Right cardiac atrium (tissue), 5 donors: ENCODE results near the gene SOCS7. TPM values are rescaled to one million over a fixed set of nuclear protein-coding genes. Genes with fewer than 3 reads are reported as not detected.

Experiments used
- ATAC-seq, 2 donors: fragments of 200-7000 bp; cut with Tn5 transposase; one replicate each; pipeline versions ENCODE4 v1.8.0 to v1.9.1; 2020; ENCODE audit warnings: moderate library complexity in 2 of 2, mild to moderate bottlenecking in 1 of 2
- DNase-seq, 3 donors: peaks; one replicate each; pipeline ENCODE4 v3.0.0-alpha.2; 2020
- H3K27ac ChIP-seq: one replicate; pipeline ENCODE4 v1.5.1; 2013; ENCODE audit warnings: mild to moderate bottlenecking, low read length, control low read depth, moderate library complexity
- H3K27me3 ChIP-seq: one replicate; pipeline ENCODE4 v1.6.1; 2013; ENCODE audit not compliant: control insufficient read depth, insufficient read depth
- H3K4me1 ChIP-seq: one replicate; pipeline ENCODE4 v1.6.1; 2013; ENCODE audit warnings: low read length; ENCODE audit not compliant: control insufficient read depth, insufficient read depth
- H3K4me3 ChIP-seq: one replicate; pipeline ENCODE4 v1.5.1; 2013; ENCODE audit warnings: low read length, control low read depth
- H3K9me3 ChIP-seq: one replicate; pipeline ENCODE4 v1.6.1; 2013; ENCODE audit warnings: low read length; ENCODE audit not compliant: control insufficient read depth
- WGBS: extraction: QIAGEN DNeasy Blood & Tissue Kit; methylation state at CpG from one replicate; pipeline ENCODE4 v1.1.7; 2013; 5-methylcytosine and 5-hydroxymethylcytosine counted together
- intact Hi-C, 4 donors: fragments of 100-400 bp; cut with DNase I; formaldehyde crosslinking; loops; one replicate each; pipeline versions ENCODE4 v1.11.0 to v1.14.0; 2022 to 2023
- long read RNA-seq, 4 donors: library from polyadenylated mRNA; unstranded; transcript quantifications; one replicate each; pipeline ENCODE4 v2.0.0, GENCODE V29; 2020 to 2021
- polyA plus RNA-seq: library from polyadenylated mRNA; stranded (reverse); fragments of 200-250 nt; gene quantifications from one replicate; pipeline ENCODE4 v1.2.3, GENCODE V29; 2013
- total RNA-seq, 4 donors: library from RNA; stranded (reverse); fragmentation: NEBNext Ultra II Directional; extraction: Animal tissue kit (Norgen Biotek cat#: 25700); gene quantifications; one replicate each; pipeline ENCODE4 v1.2.1, GENCODE V29; 2021
- donor health status: healthy with polysubstance abuse.
- donor health status: DM: no; HTN: yes; CAD: no.
- donor health status: DM: no; HTN: no; CAD: no.
- donor health status: DM: no; HTN: yes; CAD: no; lungs with severe emphysema.
- donor health status: DM: yes; HTN: yes; CAD: no.

SOCS7 gene, protein sequence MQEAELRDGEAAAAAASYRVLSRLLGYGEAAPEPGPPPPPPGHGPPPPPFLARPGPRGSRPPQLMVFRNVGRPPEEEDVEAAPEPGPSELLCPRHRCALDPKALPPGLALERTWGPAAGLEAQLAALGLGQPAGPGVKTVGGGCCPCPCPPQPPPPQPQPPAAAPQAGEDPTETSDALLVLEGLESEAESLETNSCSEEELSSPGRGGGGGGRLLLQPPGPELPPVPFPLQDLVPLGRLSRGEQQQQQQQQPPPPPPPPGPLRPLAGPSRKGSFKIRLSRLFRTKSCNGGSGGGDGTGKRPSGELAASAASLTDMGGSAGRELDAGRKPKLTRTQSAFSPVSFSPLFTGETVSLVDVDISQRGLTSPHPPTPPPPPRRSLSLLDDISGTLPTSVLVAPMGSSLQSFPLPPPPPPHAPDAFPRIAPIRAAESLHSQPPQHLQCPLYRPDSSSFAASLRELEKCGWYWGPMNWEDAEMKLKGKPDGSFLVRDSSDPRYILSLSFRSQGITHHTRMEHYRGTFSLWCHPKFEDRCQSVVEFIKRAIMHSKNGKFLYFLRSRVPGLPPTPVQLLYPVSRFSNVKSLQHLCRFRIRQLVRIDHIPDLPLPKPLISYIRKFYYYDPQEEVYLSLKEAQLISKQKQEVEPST
- total RNA-seq (10 to 100 TPM; 13.0 to 16.4 (median 14.7) TPM), polyA plus RNA-seq (7.4 TPM)
- long read RNA-seq, donor 1, partial matches to known transcripts: 1 of 6 reads
- long read RNA-seq, donor 1, other reads (novel, unspliced or antisense): 5 of 6 reads
- long read RNA-seq, donor 2, partial matches to known transcripts: 0 of 1 reads
- long read RNA-seq, donor 2, other reads (novel, unspliced or antisense): 1 of 1 reads
- long read RNA-seq, donor 3, full-length matches to known transcripts: 1 of 9 reads
- long read RNA-seq, donor 3, partial matches to known transcripts: 0 of 9 reads
- long read RNA-seq, donor 3, other reads (novel, unspliced or antisense): 8 of 9 reads
- long read RNA-seq, donor 4, full-length matches to known transcripts: 1 of 11 reads
- long read RNA-seq, donor 4, partial matches to known transcripts: 9 of 11 reads
- long read RNA-seq, donor 4, other reads (novel, unspliced or antisense): 1 of 11 reads

DNA sequence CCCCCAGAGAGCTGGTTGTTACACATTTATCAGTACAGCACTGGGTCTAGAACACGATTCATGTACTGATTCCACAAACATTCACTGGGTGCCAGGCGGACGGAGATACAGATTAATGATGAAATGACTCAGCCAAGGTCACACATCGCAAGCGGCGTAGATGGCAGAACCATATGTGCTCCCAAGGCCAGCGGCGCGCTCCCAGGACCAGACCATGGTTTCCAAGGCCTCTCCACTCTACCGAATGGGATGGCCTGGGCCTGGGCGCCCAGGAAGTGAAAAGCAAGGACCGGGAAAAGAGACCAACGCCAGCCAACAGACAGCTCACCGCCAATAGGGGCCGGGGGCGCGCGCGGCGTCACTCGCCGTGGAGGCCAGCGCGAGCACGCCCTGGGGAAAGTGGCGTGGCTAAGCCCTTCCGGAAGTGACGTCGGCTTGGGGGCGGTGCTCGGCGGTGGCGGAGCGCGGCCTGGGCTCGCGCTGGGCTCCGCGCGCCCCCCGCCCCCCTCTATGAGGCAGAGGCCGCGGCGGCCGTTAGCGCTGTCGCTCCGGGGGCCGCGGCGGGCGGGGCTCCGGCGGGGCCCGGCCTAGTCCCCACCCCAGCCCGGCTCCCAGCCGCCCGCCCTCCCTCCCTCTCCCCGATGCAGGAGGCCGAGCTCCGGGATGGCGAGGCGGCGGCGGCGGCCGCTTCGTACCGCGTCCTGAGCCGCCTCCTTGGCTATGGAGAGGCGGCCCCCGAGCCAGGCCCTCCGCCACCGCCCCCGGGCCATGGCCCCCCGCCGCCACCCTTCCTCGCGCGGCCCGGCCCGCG is at the start of gene SOCS7:
Gene SOCS7, plus strand, starts transcription at position 433 of the 811 bp plus-strand sequence. Its CDS starts 209 bp downstream, at position 642.
- WGBS: 4% methylated on average over 84 of the region's 84 CpGs
- no peaks in the 10 kb centered on the region for H3K27me3 ChIP-seq
- intact Hi-C loops: loop anchor here in 1 of 4 donors (10.0 kb wide), 1 partner anchor 153 kb away; no protein-coding TSS in a partner anchor
- H3K9me3 ChIP-seq: no peaks in the 10 kb centered on the region
- H3K4me3 ChIP-seq: peak within 1 kb of the TSS; percentile 88
- H3K27ac ChIP-seq: peak within 1 kb of the TSS; percentile 91
- peak; percentile 96 to 98 (median 98) for DNase-seq
- H3K4me1 ChIP-seq: peaks cover 5% of the 10 kb centered on the region
- peak; percentile 98 for ATAC-seq

DNA sequence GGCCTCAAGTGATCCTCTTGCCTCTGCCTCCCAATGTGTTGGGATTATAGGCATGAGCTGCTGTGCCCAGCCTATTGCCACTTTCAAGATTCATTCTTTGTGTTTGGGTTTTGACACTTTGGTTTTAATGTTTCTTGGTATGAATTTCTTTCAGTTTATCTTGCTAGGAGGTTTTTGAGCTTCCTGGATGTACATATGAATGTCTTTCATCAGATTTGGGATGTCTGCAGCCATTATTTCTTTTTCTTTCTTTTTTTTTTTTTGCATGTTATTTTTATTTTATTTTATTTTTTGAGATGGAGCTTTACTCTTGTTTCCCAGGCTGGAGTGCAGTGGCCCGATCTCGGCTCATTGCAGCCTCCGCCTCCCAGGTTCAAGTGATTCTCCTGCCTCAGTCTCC is 36.1 kb upstream of the SOCS7 start:
- Histone ChIP-seq H3K4me1 (no peaks in the 10 kb centered on the region), H3K4me3 (no peak overlapping the region), H3K27me3 (no peaks in the 10 kb centered on the region), H3K9me3 (no peaks in the 10 kb centered on the region), H3K27ac (no peak overlapping the region)
- WGBS: 85% methylated on average over 3 of the region's 3 CpGs
- intact Hi-C loops: no loop called here
- no peak for DNase-seq
- no peak for ATAC-seq

DNA sequence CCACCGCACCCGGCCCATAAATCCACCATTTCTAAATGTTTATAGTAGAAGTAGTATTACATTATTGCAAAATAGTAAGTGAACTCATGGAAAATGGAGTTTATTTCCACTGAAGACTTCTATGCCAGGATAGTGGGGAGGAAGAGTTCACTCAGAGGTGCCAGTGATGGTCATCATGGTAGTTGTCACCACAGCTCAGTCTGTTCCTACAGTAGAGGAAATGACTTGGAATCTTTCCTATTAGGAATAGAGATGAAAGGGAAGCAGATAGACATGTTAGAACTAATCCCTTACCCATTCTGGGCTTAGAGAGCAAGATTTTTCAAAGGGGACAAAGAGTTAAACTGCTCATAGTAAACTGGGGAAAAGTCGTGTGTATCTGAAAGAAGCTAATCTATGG is 34.6 kb upstream of the SOCS7 start:
- ATAC-seq: no peak
- 80% methylated on average over 3 of the region's 3 CpGs for WGBS
- intact Hi-C loops: no loop called here
- Histone ChIP-seq H3K27ac (no peak overlapping the region), H3K4me3 (no peak overlapping the region), H3K4me1 (no peaks in the 10 kb centered on the region), H3K27me3 (no peaks in the 10 kb centered on the region), H3K9me3 (no peaks in the 10 kb centered on the region)
- no peak for DNase-seq

DNA sequence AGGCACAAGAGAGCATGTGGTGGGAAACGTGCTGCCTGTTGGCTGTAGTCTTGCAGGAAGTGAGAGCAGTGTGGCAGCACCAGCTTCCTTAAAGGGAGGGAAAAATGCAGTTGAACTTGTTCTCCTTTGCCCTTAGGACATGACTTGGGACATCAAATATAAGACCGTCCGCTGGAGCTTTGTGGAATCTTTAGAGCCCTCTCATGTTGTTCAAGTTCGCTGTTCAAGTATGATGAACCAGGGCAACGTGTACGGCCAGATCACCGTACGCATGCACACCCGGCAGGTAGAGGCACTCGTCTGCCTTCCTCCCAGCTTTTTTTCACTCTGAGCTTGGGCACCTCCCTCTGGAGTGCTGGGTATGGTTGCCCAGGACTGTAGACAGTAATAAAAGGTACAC is 31.2 kb upstream of the SOCS7 start:
- ATAC-seq: no peak
- WGBS: 88% methylated on average over 10 of the region's 10 CpGs
- H3K9me3 ChIP-seq: no peaks in the 10 kb centered on the region
- intact Hi-C loops: no loop called here
- no peak overlapping the region for H3K27ac ChIP-seq
- no peak for DNase-seq
- no peaks in the 10 kb centered on the region for H3K27me3 ChIP-seq
- no peaks in the 10 kb centered on the region for H3K4me1 ChIP-seq
- H3K4me3 ChIP-seq: no peak overlapping the region

DNA sequence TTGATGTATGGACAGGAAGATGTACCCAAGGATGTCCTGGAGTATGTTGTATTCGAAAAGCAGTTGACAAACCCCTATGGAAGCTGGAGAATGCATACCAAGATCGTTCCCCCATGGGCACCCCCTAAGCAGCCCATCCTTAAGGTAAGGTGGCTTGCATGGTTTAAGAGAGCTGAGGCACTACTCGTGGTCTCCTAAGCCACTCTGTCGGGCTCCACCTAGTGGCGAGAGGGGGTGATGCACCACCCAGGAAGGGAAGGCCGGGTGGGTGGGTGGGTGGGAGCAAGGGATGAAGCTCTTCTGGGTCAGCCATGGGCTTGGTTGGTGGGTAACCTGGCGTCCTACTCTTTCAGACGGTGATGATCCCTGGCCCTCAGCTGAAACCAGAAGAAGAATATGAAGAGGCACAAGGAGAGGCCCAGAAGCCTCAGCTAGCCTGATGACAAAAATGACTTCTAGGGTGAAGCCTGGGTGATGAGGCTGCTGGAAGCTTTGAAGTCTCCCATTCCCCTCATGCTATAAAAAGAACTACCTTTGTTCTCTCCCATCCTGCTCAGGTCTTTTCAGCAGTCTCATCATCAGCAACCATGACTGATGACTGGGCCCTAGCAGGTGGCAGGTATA is 29.4 kb upstream of the SOCS7 start:
- intact Hi-C loops: no loop called here
- Histone ChIP-seq H3K9me3 (no peaks in the 10 kb centered on the region), H3K27ac (no peak overlapping the region), H3K4me3 (no peak overlapping the region), H3K4me1 (no peaks in the 10 kb centered on the region), H3K27me3 (no peaks in the 10 kb centered on the region)
- peak; percentile 70 to 78 for ATAC-seq
- DNase-seq: peak; percentile 55 to 86 (median 80)
- WGBS: 23% methylated on average over 8 of the region's 8 CpGs

DNA sequence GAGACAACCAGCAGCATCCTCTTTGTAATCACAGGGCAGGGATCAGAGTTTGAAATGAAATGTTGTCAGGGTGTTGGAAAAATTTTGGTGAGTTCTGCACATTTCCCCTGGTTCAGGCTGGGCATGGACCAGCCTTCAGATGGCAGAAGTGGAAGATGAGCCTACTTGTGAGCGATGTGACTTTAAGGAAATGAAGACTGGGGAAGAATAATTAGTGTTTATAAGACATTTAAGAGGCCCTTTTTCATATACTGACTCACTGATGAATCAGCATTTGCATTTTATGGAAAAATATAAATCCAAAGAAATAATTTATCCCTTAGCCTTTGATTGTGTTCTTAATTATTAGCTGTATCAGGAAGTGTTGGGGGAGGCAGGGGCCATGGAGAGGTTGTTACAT is 28.7 kb upstream of the SOCS7 start:
- ATAC-seq (no peak), DNase-seq (no peak)
- H3K4me1 ChIP-seq: no peaks in the 10 kb centered on the region
- H3K4me3 ChIP-seq: no peak overlapping the region
- 100% methylated on average over 1 of the region's 1 CpG for WGBS
- intact Hi-C loops: no loop called here
- no peak overlapping the region for H3K27ac ChIP-seq
- no peaks in the 10 kb centered on the region for H3K27me3 ChIP-seq
- H3K9me3 ChIP-seq: no peaks in the 10 kb centered on the region

DNA sequence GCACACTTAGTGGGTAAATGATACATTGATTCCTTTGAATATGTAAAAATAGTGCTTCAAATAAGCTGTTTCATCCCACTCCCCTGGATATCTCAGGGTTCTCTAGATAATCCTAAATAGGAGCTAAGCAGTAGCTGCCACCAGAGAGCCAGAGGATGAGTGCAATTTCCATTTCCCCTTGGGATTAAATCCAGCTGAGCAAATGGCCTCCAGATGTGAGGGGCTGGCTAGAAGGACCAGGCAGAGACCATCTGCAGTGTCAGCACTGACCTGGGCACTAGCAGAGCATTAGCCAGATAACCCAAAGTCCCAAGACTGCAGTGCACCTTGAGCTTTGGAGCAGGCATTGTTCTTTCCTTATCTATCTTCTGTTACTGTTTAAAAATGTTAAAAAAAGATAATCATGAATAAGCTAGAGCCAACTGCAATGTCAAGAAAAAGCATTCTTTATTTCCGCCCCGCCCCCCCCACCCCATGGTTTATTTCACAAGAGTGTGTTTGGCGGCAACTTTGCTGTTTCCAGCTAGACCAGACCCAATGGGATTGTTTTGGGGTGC is 27.4 kb upstream of the SOCS7 start:
- Histone ChIP-seq H3K4me3 (no peak overlapping the region), H3K27me3 (no peaks in the 10 kb centered on the region), H3K27ac (no peak overlapping the region), H3K9me3 (no peaks in the 10 kb centered on the region), H3K4me1 (no peaks in the 10 kb centered on the region)
- WGBS: 76% methylated on average over 3 of the region's 3 CpGs
- DNase-seq: no peak
- ATAC-seq: no peak
- intact Hi-C loops: no loop called here

DNA sequence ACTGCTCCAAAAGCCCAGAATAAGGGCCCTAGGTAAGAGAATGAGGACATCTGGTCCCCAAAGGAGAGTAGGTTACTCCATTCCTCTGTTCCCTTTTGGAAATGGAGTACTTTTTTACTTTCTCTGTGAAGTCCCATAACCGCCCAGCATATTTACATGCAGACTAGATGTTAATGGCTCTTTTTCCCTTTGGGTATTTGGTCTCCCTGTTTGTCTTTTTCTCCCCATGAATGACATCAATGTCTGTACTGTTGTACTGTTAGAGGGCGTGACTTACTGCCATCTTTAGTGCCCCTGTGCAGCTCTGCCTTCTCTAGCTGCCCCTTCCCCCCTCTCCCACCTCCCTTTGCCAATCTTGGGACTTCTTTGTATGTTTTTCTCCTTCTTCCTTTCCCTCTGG is 26.9 kb upstream of the SOCS7 start:
- H3K27ac ChIP-seq: no peak overlapping the region
- H3K27me3 ChIP-seq: no peaks in the 10 kb centered on the region
- H3K4me3 ChIP-seq: no peak overlapping the region
- DNase-seq (no peak), ATAC-seq (no peak)
- no peaks in the 10 kb centered on the region for H3K9me3 ChIP-seq
- H3K4me1 ChIP-seq: no peaks in the 10 kb centered on the region
- 85% methylated on average over 2 of the region's 2 CpGs for WGBS
- intact Hi-C loops: no loop called here

DNA sequence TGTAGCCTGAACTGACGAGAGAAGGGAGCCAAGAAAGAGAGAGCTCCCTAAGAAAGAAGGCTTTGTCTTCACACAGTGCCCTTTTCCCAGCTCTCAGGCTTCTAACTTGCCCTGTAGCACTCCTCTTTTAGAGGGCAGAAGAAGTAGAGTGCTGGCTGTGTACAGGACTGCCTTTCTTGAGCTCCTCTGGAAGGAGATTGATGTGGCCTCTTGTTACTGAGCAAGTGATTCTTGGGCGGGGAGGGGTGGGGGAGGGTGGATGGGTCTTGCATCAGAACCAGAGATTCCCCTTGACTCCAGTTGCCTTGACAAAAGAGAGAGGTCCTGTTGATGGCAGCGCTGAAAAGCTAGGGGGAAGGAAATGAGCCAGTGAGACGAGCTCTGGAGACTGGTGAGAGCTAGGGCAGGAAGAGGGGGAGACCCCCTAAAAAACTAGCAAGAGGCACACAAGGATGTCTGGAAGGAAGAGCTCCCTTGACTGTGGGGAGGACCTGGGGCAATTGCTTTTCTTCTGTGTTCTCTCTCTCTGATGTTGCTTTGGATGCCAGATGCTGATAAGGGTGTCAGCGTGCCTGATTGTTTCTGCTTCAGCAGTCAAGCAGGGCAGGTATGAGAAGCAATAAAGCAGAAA is 26.3 kb upstream of the SOCS7 start:
- Histone ChIP-seq H3K4me1 (no peaks in the 10 kb centered on the region), H3K9me3 (no peaks in the 10 kb centered on the region), H3K27me3 (no peaks in the 10 kb centered on the region), H3K27ac (no peak overlapping the region), H3K4me3 (no peak overlapping the region)
- ATAC-seq (peak in 1 of 2 donors; percentile 30), DNase-seq (no peak)
- intact Hi-C loops: no loop called here
- WGBS: 35% methylated on average over 5 of the region's 5 CpGs
